IMR-90 (cell line): ENCODE data around the gene GCFC2. TPM values are rescaled to one million over a fixed set of nuclear protein-coding genes. Genes with fewer than 3 reads are reported as not detected.

Source experiments
- microRNA-seq, 2 experiments: library from miRNA; stranded (forward) in 1 of 2; unstranded in 1 of 2; fragments of 10-50 nt in 1 of 2; fragments of <30 nt in 1 of 2; gene quantifications in 1 of 2; microRNA quantifications in 1 of 2; one replicate each; pipeline versions ENCODE3 to v1.1.0; 2013 to 2020; ENCODE audit not compliant: insufficient read depth in 1 of 2, insufficient read length in 1 of 2, unreplicated experiment in 1 of 2
- polyA plus RNA-seq, 3 experiments: library from polyadenylated mRNA; depleted of rRNA; stranded (reverse); fragments of >200 nt; gene quantifications; 2 replicates each; pipeline ENCODE4 v1.2.3, GENCODE V29; 2012; ENCODE audit warnings: low replicate concordance in 1 of 3
- small RNA-seq, 5 experiments: library from RNA; depleted of rRNA; stranded (forward); fragments of <200 nt; gene quantifications; one replicate each; pipeline ENCODE3, GENCODE V24; 2012
- total RNA-seq: library from RNA; depleted of rRNA; stranded (reverse); fragments of >200 nt; gene quantifications from 2 replicates; pipeline ENCODE4 v1.2.3, GENCODE V29; 2012; rRNA removed

The GCFC2 gene
- total and polyA plus RNA-seq, 2 of the 4 experiments (the other 2 are of a cell fraction) = 6.4 to 10.0 TPM

Small RNA genes lying within 50 kb of the gene (microRNA-seq; reads per million reads assigned to microRNA genes)
- not detected for gene RF00012 (ENCODE audit: insufficient read depth, insufficient read length)

Small RNA genes lying within 50 kb of the gene (small RNA-seq; reads per million reads assigned to genes)
- gene RF00012 = 0 to 0.04 (median 0) reads per million in 5 experiments

Other genes starting within 250 kb of the GCFC2 start
- 89.2 and 93.7 TPM in 2 replicates for gene EVA1A, start 150.0 kb downstream of the GCFC2 start, total RNA-seq
- gene EVA1A, start 150.0 kb downstream of the GCFC2 start, polyA plus RNA-seq (2012; rRNA removed) = 54.5 and 61.6 TPM in 2 replicates
- 28.5 and 48.0 TPM in 2 replicates for gene MRPL19, start 64.1 kb downstream of the GCFC2 start, total RNA-seq
- gene MRPL19, start 64.1 kb downstream of the GCFC2 start, polyA plus RNA-seq (2012; rRNA removed) = 23.4 and 24.8 TPM in 2 replicates